BLaER1 (cell line): Measurements from ENCODE around the gene MTMR3.
"Not testable (repeated sequence)": the region's sequence is repeated elsewhere in the genome, so short reads cannot be mapped to it uniquely, and the experiment has no call there.

Source experiments
- H3K27ac ChIP-seq: shearing (Covaris generic); formaldehyde crosslinking; 2 replicates; pipeline ENCODE4 v1.8.1; 2022
- H3K27me3 ChIP-seq: shearing (Covaris generic); formaldehyde crosslinking; 2 replicates; pipeline ENCODE4 v1.8.1; 2022
- H3K36me3 ChIP-seq: shearing (Covaris generic); formaldehyde crosslinking; 2 replicates; pipeline ENCODE4 v1.8.1; 2022
- H3K4me1 ChIP-seq: shearing (Covaris generic); formaldehyde crosslinking; 2 replicates; pipeline ENCODE4 v1.8.1; 2022
- H3K4me2 ChIP-seq: shearing (Covaris generic); formaldehyde crosslinking; 2 replicates; pipeline ENCODE4 v1.8.1; 2022
- H3K4me3 ChIP-seq: shearing (Covaris generic); formaldehyde crosslinking; 2 replicates; pipeline ENCODE4 v1.8.1; 2022
- H3K9ac ChIP-seq: shearing (Covaris generic); formaldehyde crosslinking; 2 replicates; pipeline ENCODE4 v1.8.1; 2022
- H3K9me3 ChIP-seq: shearing (Covaris generic); formaldehyde crosslinking; 2 replicates; pipeline ENCODE4 v1.8.1; 2022
- H4K20me1 ChIP-seq: shearing (Covaris generic); formaldehyde crosslinking; 2 replicates; pipeline ENCODE4 v1.8.1; 2022
- Cebpa-rat ChIP-seq: shearing (Covaris generic); IDR thresholded peaks from 2 replicates; pipeline ENCODE4 v1.8.1; 2022

Gene MTMR3

DNA sequence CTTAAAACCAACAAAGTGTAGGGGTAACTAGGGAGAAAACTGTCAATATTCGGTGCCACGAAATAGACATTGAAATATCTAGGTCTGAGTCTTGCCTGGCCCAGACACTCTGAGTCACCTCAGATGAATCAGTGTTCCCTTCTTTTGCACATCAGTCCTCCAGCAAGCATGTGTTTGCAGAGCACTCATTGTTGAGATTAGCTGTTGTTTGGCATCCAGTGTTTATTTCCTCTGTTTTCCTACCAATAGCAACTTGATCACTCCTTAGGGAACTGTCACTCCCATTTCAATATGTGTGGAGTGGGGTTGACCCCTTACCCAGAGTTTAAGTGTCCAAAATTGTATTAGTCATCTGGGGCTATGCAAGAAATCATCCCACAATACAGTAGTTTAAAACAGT, 40.2 kb upstream of the MTMR3 start:
- no peak for TF ChIP-seq Cebpa-rat
- Histone ChIP-seq H3K27ac (no peak overlapping the region), H3K27me3 (no peaks in the 10 kb centered on the region), H3K9me3 (peaks cover 20% of the 10 kb centered on the region), H3K4me3 (no peak overlapping the region), H3K4me2 (no peak overlapping the region), H3K4me1 (0 out of 2 replicates have a peak, but pooled peaks cover 7% of the 10 kb centered on the region), H3K36me3 (no peaks in the 10 kb centered on the region), H4K20me1 (no peaks in the 10 kb centered on the region), H3K9ac (no peak overlapping the region)

DNA sequence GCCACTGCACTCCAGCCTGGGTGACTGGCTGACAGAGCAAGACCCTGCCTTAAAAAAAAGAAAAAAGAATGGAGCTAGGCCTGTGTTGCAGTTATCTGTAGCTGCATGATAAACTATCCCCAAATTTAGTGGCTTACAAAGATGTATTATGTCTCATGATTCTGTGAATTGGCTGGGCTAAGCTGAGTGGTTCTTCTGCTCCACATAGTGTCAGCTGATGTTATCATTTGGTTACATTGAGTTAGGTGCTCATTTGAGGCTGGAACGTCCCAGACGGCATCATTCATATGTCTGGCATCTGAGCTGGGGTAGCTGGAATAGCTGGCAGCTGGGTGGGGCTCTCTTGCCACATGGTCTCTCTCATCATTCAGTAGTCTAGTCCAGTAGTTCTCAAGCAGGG, 36.7 kb upstream of the MTMR3 start:
- no peak overlapping the region for H3K4me3 ChIP-seq
- H4K20me1 ChIP-seq = no peaks in the 10 kb centered on the region
- peaks cover 20% of the 10 kb centered on the region for H3K9me3 ChIP-seq
- no peak overlapping the region for H3K4me2 ChIP-seq
- H3K27ac ChIP-seq = no peak overlapping the region
- TF ChIP-seq Cebpa-rat = no peak
- H3K27me3 ChIP-seq = no peaks in the 10 kb centered on the region
- no peaks in the 10 kb centered on the region for H3K36me3 ChIP-seq
- H3K9ac ChIP-seq = no peak overlapping the region
- peaks cover 7% of the 10 kb centered on the region for H3K4me1 ChIP-seq

DNA sequence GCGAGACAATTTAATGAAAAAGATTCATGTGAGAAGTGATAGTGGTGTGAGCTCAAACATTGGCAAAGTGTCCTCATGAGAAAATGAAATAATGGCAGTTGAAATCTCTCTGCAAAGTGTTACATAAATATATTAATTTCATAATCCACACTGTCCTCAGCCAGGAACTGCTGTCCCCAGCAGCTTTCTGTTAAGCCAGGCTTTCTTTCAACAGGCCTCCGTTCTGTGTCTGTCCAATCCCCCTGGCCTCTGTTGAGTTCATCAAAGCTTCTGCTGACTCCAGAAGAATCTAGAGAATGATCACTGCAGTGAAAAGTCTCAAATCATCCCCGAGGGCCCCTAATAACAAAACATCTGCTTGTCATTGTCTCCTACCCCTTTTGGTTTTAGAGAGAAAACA, 34.9 kb upstream of the MTMR3 start:
- no peak for TF ChIP-seq Cebpa-rat

DNA sequence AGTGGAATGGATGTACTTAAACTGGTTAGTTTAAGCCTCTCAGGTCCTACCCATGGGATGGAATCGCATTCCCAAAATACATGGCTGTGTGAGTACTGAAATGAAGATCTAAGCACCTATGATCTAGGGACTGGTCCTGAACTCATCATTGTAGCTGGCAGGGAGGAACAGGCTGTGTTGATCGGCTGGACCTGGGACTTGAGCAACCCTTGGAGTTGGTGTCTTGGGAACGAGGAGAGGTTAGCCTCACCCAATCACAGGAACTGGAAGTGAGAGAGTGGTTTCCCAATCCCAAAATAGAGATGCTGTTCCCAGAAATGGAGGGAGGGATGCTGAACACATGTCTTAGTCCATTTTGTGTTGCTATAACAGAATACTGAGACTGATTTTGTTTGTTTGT, 28.5 kb upstream of the MTMR3 start:
- no peaks in the 10 kb centered on the region for H3K27me3 ChIP-seq
- H3K27ac ChIP-seq = no peak overlapping the region
- H3K4me2 ChIP-seq = no peak overlapping the region
- H3K4me3 ChIP-seq = no peak overlapping the region
- H3K9me3 ChIP-seq = no peaks in the 10 kb centered on the region
- H3K36me3 ChIP-seq = no peaks in the 10 kb centered on the region
- H3K4me1 ChIP-seq = peaks cover 5% of the 10 kb centered on the region
- no peaks in the 10 kb centered on the region for H4K20me1 ChIP-seq
- H3K9ac ChIP-seq = no peak overlapping the region
- no peak for TF ChIP-seq Cebpa-rat

More for the DNA sequence above, 34.9 kb upstream of the MTMR3 start:
- no peak overlapping the region for H3K9ac ChIP-seq
- peaks cover 7% of the 10 kb centered on the region for H3K4me1 ChIP-seq
- no peak overlapping the region for H3K27ac ChIP-seq
- H3K36me3 ChIP-seq = no peaks in the 10 kb centered on the region
- H4K20me1 ChIP-seq = no peaks in the 10 kb centered on the region
- H3K9me3 ChIP-seq = peaks cover 20% of the 10 kb centered on the region
- H3K4me3 ChIP-seq = no peak overlapping the region
- no peak overlapping the region for H3K4me2 ChIP-seq
- no peaks in the 10 kb centered on the region for H3K27me3 ChIP-seq

DNA sequence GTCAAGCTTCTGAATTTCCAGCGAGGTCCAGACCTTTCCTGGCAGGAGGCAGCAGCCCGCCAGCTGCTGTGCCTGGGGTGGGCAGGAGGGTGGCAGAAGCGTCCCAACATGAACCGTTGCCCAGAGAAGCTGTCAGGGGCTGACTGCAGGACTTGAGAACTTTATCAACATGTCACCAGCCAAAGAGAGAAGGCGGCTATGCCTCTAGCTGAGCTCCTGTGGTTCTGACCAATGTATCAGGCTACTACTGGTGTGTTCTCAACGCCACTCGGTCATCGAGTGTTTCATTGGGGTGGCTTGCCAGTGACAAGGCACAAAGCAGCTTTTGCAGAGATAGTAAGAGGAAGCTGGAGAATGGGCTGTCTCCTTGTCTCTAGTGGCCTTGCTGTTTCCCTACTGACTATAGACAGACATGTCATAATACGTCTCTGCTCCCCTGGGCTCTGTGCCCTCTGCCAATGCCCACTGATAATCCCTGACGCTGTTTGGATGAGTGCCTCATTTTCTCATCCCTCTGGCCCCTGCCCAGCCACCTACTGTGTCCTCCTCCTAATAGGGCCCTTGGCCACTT, 27.3 kb upstream of the MTMR3 start:
- no peaks in the 10 kb centered on the region for H3K9me3 ChIP-seq
- no peak overlapping the region for H3K4me3 ChIP-seq
- H4K20me1 ChIP-seq = no peaks in the 10 kb centered on the region
- no peaks in the 10 kb centered on the region for H3K27me3 ChIP-seq
- no peak overlapping the region for H3K9ac ChIP-seq
- H3K36me3 ChIP-seq = no peaks in the 10 kb centered on the region
- H3K4me1 ChIP-seq = no peaks in the 10 kb centered on the region
- no peak overlapping the region for H3K27ac ChIP-seq
- H3K4me2 ChIP-seq = no peak overlapping the region
- TF ChIP-seq Cebpa-rat = no peak

DNA sequence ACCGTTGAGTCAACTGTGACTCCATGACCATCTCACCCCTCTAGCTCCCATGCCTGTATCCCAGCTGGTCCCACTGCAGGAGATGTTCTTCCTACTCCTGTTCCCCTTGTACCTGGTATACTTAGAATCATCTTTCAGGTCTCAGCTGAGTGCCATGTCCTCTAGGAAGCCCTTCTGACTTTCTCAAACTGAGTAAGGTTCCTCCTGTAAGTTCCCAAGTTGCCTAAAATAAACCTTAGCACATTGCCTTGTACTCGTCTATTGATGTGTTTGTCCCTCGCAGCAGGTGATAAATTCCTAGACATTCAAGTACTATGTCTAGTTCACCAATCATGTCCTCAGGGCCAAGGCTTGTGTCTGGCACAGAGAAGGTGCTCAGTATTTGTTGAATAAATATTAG, 26.5 kb upstream of the MTMR3 start:
- Histone ChIP-seq H3K9me3 (no peaks in the 10 kb centered on the region), H3K27me3 (no peaks in the 10 kb centered on the region), H3K36me3 (no peaks in the 10 kb centered on the region), H3K4me1 (no peaks in the 10 kb centered on the region), H3K27ac (no peak overlapping the region), H3K4me3 (no peak overlapping the region), H3K4me2 (no peak overlapping the region), H4K20me1 (no peaks in the 10 kb centered on the region), H3K9ac (no peak overlapping the region)
- no peak for TF ChIP-seq Cebpa-rat

DNA sequence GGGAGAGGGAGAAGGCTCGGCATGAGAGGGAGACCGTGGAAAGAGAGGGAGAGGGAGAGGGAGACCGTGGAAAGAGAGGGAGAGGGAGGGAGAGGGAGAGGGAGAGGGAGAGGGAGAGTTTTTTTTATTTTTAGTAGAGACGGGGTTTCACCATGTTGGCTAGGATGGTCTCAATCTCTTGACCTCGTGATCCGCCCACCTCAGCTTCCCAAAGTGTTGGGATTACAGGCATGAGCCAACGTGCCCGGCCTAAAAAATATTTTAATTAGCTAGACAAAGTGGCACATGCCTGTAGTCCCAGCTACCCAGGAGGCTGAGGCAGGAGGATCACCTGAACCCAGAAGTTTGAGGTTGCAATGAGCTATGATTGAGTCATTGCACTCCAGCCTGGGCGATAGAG, 23.9 kb upstream of the MTMR3 start:
- H3K4me1 ChIP-seq, H3K4me2 ChIP-seq, H3K36me3 ChIP-seq, H3K9me3 ChIP-seq, H3K9ac ChIP-seq, H3K27ac ChIP-seq, H4K20me1 ChIP-seq, H3K27me3 ChIP-seq, H3K4me3 ChIP-seq: not testable (repeated sequence)

DNA sequence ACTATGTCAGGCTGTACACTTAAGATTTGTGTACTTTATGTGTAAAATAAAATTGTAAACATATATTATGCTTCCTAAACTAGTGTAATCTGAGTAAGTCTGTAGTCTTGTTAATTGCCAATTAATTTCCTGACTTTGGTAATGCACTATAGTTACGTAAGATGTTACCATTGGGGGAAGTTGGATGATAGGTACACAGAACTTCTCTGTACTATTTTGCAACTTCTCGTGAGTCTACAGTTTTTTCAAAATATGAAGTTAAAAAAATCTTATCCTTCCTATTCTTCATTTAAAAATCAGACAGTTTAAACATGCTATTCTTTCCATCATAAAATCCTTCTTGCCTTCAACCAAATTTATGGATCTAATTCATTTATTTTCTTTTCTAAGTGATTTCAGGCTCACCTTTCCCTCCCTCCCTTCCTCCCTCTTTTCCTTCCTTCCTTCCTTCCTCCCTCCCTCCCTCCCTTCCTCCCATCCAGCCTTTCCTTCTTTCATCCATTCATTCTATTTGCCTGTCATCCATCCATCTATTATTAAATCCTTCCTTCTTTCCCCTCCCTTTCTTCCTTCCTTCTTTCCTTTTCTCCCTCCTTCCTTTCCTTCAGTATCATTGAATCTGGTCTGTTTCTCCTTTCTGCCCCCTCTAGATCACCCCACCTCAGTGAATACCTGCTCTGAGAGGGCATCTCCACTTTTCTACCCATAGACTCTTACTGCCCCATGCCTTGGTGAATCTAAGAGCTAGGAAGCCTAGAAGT, 22.8 kb upstream of the MTMR3 start:
- Histone ChIP-seq H3K27me3 (no peaks in the 10 kb centered on the region), H3K36me3 (no peaks in the 10 kb centered on the region), H3K4me3 (no peak overlapping the region), H3K9me3 (no peaks in the 10 kb centered on the region), H3K9ac (no peak overlapping the region), H3K4me2 (no peak overlapping the region), H4K20me1 (no peaks in the 10 kb centered on the region), H3K27ac (no peak overlapping the region), H3K4me1 (no peaks in the 10 kb centered on the region)
- TF ChIP-seq Cebpa-rat = no peak

DNA sequence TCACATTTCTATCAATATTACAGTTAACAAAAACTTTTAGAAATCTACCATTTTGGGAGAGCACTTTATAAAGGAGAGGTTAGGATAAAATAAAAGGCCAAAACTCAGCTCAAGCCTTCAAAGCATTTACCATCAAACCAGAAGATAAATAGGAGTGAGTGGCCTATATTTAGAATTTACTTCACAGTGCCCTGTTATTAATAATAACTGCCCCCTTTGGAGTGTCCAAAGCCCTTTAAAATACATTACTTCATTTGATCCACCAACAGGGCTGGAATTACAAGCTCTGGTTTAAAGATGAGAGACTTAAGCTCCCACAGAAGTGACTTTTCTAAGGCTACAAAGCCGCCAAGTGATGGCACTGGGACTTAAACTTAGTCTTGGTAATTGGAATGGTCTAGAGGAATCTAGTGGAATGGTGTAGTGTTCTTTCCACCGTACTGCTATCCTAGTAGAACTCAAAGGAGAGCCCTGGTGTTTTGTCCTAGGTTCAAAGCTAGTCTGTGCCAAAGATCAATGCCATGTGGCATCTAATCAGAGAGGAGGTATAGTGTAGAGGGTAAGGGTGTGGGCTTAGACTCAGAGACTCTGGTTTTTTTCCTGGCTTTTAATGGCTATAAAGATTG, 21.2 kb upstream of the MTMR3 start:
- Histone ChIP-seq H3K9ac (no peak overlapping the region), H3K4me3 (no peak overlapping the region), H3K36me3 (no peaks in the 10 kb centered on the region), H3K4me1 (no peaks in the 10 kb centered on the region), H4K20me1 (no peaks in the 10 kb centered on the region), H3K27ac (no peak overlapping the region), H3K9me3 (no peaks in the 10 kb centered on the region), H3K4me2 (no peak overlapping the region), H3K27me3 (no peaks in the 10 kb centered on the region)
- no peak for TF ChIP-seq Cebpa-rat

DNA sequence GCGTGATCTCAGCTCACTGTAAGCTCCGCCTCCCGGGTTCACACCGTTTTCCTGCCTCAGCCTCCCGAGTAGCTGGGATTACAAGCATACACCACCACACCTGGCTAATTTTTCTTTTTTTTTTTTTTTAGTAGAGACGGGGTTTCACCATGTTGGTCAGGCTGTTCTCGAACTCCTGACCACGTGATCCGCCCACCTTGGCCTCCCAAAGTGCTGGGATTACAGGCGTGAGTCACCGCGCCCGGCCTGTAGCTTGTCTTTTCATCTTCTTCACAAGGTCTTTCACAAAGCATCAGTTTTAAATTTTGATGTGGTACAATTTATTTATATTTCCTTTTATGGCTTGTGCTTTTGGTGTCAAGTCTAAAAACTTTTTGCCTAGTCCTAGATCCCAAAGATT, 17.4 kb upstream of the MTMR3 start:
- not testable (repeated sequence) for H3K9me3 ChIP-seq, H3K36me3 ChIP-seq, H3K27me3 ChIP-seq, H3K9ac ChIP-seq, H4K20me1 ChIP-seq, H3K4me1 ChIP-seq, H3K27ac ChIP-seq, H3K4me2 ChIP-seq, H3K4me3 ChIP-seq
